Mesothelial cell of epicardium (in vitro differentiated cells): Measurements from ENCODE around the gene FAM3D. TPM values are rescaled to one million over a fixed set of nuclear protein-coding genes. Genes with fewer than 3 reads are reported as not detected.
"Not testable (repeated sequence)": the region's sequence is repeated elsewhere in the genome, so short reads cannot be mapped to it uniquely, and the experiment has no call there.

Source experiments
- DNase-seq, 2 experiments: peaks; one replicate each; pipeline ENCODE4 v3.0.0; 2021; ENCODE audit warnings: low spot score in 2 of 2; ENCODE audit not compliant: unreplicated experiment in 2 of 2
- H3K27ac Mint-ChIP-seq: 2 replicates; pipeline ENCODE4 v1.8.0; 2021; ENCODE audit warnings: mixed read lengths
- H3K27me3 Mint-ChIP-seq: 2 replicates; pipeline ENCODE4 v1.8.0; 2021; ENCODE audit warnings: low read depth, mixed read lengths
- H3K36me3 Mint-ChIP-seq: 2 replicates; pipeline ENCODE4 v1.8.0; 2021; ENCODE audit warnings: mixed read lengths
- H3K4me1 Mint-ChIP-seq: 2 replicates; pipeline ENCODE4 v1.8.0; 2021; ENCODE audit warnings: mixed read lengths
- H3K4me3 Mint-ChIP-seq: 2 replicates; pipeline ENCODE4 v1.8.0; 2021; ENCODE audit warnings: mild to moderate bottlenecking, moderate library complexity, mixed read lengths
- H3K9me3 Mint-ChIP-seq: 2 replicates; pipeline ENCODE4 v1.8.0; 2021; ENCODE audit warnings: mixed read lengths
- CTCF ChIP-seq: fragments of 200-600 bp; sonication (generic); IDR thresholded peaks from one replicate; pipeline ENCODE4 v1.5.0; 2021; ENCODE audit warnings: antibody characterized with exemption; ENCODE audit not compliant: unreplicated experiment
- total RNA-seq: library from RNA; stranded (reverse); gene quantifications from 3 replicates; pipeline ENCODE4 v1.2.1, GENCODE V29; 2021

The FAM3D gene
- total RNA-seq, 1 donor from 2014 or later: 0.16 TPM

- no peaks in the 10 kb centered on the region for H3K36me3 Mint-ChIP-seq
- no peaks in the 10 kb centered on the region for H3K4me1 Mint-ChIP-seq
- peaks cover 13% of the 10 kb centered on the region for H3K27me3 Mint-ChIP-seq
- no peak overlapping the region for H3K27ac Mint-ChIP-seq
- H3K9me3 Mint-ChIP-seq: peaks cover 15% of the 10 kb centered on the region
- TF ChIP-seq CTCF: no peak
- no peak overlapping the region for H3K4me3 Mint-ChIP-seq
- no peak for DNase-seq
Measured at GRCh38 chr3:58681863-58682262, 15.3 kb upstream of the FAM3D start.

- H3K9me3 Mint-ChIP-seq: peaks cover 16% of the 10 kb centered on the region
- TF ChIP-seq CTCF: no peak
- no peak overlapping the region for H3K4me3 Mint-ChIP-seq
- H3K4me1 Mint-ChIP-seq: no peaks in the 10 kb centered on the region
- no peaks in the 10 kb centered on the region for H3K36me3 Mint-ChIP-seq
- no peak for DNase-seq
- peaks cover 13% of the 10 kb centered on the region for H3K27me3 Mint-ChIP-seq
- H3K27ac Mint-ChIP-seq: no peak overlapping the region
Measured at GRCh38 chr3:58680879-58681525, 14.4 kb upstream of the FAM3D start.

- TF ChIP-seq CTCF: no peak
- H3K36me3 Mint-ChIP-seq: no peaks in the 10 kb centered on the region
- H3K27me3 Mint-ChIP-seq: peaks cover 11% of the 10 kb centered on the region
- H3K9me3 Mint-ChIP-seq: peaks cover 22% of the 10 kb centered on the region
- no peak overlapping the region for H3K4me3 Mint-ChIP-seq
- no peak overlapping the region for H3K27ac Mint-ChIP-seq
- DNase-seq: no peak
- H3K4me1 Mint-ChIP-seq: no peaks in the 10 kb centered on the region
Measured at GRCh38 chr3:58679974-58680666, 13.5 kb upstream of the FAM3D start.

- Mint-ChIP-seq H3K9me3 (peaks cover 28% of the 10 kb centered on the region), H3K27me3 (peaks cover 11% of the 10 kb centered on the region), H3K27ac (no peak overlapping the region), H3K36me3 (no peaks in the 10 kb centered on the region), H3K4me1 (no peaks in the 10 kb centered on the region), H3K4me3 (no peak overlapping the region)
- DNase-seq: no peak
- TF ChIP-seq CTCF: no peak
Measured at GRCh38 chr3:58679446-58679845, 12.9 kb upstream of the FAM3D start.

GRCh38 chr3:58678177-58678970 is 11.8 kb upstream of the FAM3D start:
- DNase-seq, H3K27ac Mint-ChIP-seq, H3K4me3 Mint-ChIP-seq, H3K36me3 Mint-ChIP-seq, H3K4me1 Mint-ChIP-seq: not testable (repeated sequence)
- peaks cover 19% of the 10 kb centered on the region for H3K27me3 Mint-ChIP-seq
- H3K9me3 Mint-ChIP-seq: peaks cover 29% of the 10 kb centered on the region

- Mint-ChIP-seq H3K4me3 (no peak overlapping the region), H3K27ac (no peak overlapping the region), H3K9me3 (peaks cover 32% of the 10 kb centered on the region), H3K27me3 (peaks cover 47% of the 10 kb centered on the region), H3K36me3 (no peaks in the 10 kb centered on the region), H3K4me1 (no peaks in the 10 kb centered on the region)
- no peak for TF ChIP-seq CTCF
- no peak for DNase-seq
Measured at GRCh38 chr3:58672880-58673279, 6.3 kb upstream of the FAM3D start.
